ENCODE measurements around the gene RAF1.

RAF1 gene

DNA sequence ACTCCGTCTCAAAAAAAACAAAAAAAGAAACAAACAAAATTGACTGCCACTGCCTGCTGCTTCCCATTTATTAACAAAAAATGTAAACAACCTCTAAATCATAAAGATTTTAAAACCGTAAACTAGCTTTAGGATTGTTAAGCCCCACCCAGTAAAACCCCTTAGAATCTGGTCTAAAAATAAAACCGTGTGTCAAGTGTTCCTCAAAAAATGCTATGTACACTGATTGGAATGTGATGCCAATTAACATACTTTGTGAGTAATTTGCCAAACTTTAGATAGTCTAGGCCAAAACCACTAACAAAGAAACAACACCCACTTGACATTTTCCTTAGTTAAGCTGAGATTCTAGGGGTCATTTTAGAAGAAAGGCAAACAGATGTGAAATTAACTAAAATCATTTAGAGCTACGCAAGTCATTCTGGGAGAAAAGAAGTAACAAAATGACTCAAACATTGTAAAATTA lies 5.3 kb downstream of the RAF1 start:
- in situ Hi-C loops (cut with HindIII; ENCODE audit: low sequenced_read_pairs), result loop anchor here (5.0 kb wide), 1 partner anchor 51 kb away; no protein-coding TSS in a partner anchor
- DNase-seq (ENCODE audit: low read depth), result peak; percentile 89
- TF ChIP-seq, protein P1, sequence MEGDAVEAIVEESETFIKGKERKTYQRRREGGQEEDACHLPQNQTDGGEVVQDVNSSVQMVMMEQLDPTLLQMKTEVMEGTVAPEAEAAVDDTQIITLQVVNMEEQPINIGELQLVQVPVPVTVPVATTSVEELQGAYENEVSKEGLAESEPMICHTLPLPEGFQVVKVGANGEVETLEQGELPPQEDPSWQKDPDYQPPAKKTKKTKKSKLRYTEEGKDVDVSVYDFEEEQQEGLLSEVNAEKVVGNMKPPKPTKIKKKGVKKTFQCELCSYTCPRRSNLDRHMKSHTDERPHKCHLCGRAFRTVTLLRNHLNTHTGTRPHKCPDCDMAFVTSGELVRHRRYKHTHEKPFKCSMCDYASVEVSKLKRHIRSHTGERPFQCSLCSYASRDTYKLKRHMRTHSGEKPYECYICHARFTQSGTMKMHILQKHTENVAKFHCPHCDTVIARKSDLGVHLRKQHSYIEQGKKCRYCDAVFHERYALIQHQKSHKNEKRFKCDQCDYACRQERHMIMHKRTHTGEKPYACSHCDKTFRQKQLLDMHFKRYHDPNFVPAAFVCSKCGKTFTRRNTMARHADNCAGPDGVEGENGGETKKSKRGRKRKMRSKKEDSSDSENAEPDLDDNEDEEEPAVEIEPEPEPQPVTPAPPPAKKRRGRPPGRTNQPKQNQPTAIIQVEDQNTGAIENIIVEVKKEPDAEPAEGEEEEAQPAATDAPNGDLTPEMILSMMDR (IDR thresholded peaks at IDR 0.05; ENCODE audit: low read depth, low read length, missing control alignments), result no peak
- no peak overlapping the region for H3K4me3 ChIP-seq (ENCODE audit: low read depth, low read length)

DNA sequence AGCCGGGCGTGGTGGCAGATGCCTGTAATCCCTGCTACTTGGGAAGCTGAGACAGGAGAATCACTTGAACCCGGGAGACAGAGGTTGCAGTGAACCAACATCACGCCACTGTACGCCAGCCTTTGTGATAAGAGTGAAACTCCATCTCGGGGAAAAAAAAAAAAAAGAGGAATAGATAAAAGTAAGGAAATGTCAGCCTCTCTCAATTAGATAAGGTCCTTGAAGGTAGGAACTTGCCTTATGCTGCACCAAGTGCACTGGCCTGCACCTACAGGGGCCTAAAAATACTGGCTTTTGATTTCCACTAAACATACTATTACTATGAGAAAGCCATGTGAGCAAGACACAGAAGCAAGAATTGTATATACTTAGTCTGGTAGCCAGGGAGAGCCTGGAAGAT lies 7.1 kb downstream of the RAF1 start:
- TF ChIP-seq, protein P1 (IDR thresholded peaks at IDR 0.05; ENCODE audit: low read depth, low read length, missing control alignments), result no peak
- in situ Hi-C loops (cut with HindIII; ENCODE audit: low sequenced_read_pairs), result loop anchor here (5.0 kb wide), 1 partner anchor 50 kb away; no protein-coding TSS in a partner anchor
- no peak for DNase-seq (ENCODE audit: low read depth)
- H3K4me3 ChIP-seq (ENCODE audit: low read depth, low read length), result no peak overlapping the region

DNA sequence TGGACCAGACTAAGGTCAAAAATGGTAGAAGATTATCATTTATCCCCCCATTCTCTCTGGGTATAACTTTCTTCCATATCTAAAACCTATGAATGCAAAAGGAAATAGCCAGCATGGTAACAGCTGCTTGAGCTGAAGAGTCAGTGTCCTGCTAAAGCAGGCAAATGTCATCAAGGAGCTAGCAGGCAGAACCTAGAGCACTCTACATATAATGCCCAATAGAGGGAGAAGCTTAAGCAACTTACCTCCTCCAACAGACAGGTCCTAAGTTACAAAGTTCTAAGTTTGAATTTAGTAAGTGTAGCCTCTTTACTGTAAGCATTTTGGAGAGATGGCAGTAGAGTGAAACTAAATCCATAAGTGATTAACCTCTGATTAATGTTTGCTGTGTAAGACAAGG lies 7.7 kb downstream of the RAF1 start:
- TF ChIP-seq, protein P1 (IDR thresholded peaks at IDR 0.05; ENCODE audit: low read depth, low read length, missing control alignments), result no peak
- DNase-seq (ENCODE audit: low read depth), result no peak

DNA sequence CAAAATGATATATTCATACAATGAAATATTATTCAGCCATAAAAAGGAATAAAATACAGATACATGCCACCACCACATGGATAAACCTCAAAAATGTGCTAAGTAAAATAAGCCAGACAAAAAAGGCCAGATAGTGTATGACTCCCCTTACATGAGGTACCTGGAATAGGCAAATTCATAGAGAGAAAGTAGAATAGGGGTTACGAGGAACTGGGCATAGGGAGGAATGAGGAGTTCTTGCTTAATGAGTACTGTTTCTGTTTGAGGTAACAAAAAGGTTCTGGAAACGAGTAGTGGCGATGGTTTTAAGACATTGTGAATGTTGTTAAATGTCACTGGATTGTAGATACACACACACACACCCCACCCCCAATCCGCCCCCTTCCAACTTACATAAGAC lies 8.2 kb downstream of the RAF1 start:
- DNase-seq (ENCODE audit: low read depth), result no peak
- in situ Hi-C loops (cut with HindIII; ENCODE audit: low sequenced_read_pairs), result loop anchor here (5.0 kb wide), 1 partner anchor 48 kb away; no protein-coding TSS in a partner anchor

More for the DNA sequence above, 7.7 kb downstream of the RAF1 start:
- in situ Hi-C loops (cut with HindIII; ENCODE audit: low sequenced_read_pairs), result loop anchor here (5.0 kb wide), 1 partner anchor 49 kb away; no protein-coding TSS in a partner anchor
- no peak overlapping the region for H3K4me3 ChIP-seq (ENCODE audit: low read depth, low read length)

DNA sequence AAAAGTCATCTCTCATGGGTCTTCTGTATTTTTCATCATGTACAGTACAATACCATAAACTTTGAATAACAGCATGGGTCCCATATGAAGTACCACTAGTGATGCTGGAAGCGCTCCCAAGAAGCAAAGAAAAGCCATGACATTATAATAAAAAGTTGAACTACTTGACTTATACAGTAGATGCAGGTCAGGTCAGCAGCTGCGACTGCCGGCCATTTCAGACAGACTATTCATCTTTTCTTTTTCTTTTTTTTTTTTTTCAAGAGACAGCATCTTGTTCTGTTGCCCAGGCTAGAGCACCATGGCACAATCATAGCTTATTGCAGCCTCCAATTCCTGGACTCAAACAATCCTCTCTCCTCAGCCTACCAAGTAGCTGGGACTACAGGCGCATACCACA lies 10.2 kb downstream of the RAF1 start:
- TF ChIP-seq, protein P1 (IDR thresholded peaks at IDR 0.05; ENCODE audit: low read depth, low read length, missing control alignments), result no peak
- in situ Hi-C loops (cut with HindIII; ENCODE audit: low sequenced_read_pairs), result no loop called here
- H3K4me3 ChIP-seq (ENCODE audit: low read depth, low read length), result no peak overlapping the region
- DNase-seq (ENCODE audit: low read depth), result no peak

More for the DNA sequence above, 8.2 kb downstream of the RAF1 start:
- no peak overlapping the region for H3K4me3 ChIP-seq (ENCODE audit: low read depth, low read length)
- TF ChIP-seq, protein P1 (IDR thresholded peaks at IDR 0.05; ENCODE audit: low read depth, low read length, missing control alignments), result no peak

DNA sequence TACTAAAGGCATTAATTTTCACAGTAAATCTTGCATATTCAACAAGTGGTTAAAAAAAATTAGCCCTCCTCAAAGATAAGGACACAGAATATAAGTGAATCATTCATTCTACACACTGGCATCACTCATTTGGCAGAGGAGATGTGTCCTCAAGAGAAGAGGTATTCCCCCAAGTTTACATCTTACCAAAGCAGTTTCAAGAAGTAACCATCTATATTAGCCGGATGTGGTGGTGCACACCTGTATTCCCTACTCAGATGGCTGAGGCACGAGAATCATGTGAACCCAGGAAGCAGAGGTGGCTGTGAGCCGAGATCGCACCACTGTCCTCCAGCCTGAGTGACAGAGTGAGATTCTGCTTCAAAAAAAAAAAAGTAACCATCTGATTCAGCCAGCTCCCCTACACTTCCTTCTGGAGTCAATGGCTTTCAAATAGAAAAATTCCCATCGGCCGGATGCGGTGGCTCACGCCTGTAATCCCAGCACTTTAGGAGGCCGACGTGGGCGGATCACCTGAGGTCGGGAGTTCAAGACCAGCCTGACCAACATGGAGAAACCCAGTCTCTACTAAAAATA lies 15.4 kb downstream of the RAF1 start:
- TF ChIP-seq, protein P1 (IDR thresholded peaks at IDR 0.05; ENCODE audit: low read depth, low read length, missing control alignments), result no peak
- H3K4me3 ChIP-seq (ENCODE audit: low read depth, low read length), result no peak overlapping the region
- no peak for DNase-seq (ENCODE audit: low read depth)
- in situ Hi-C loops (cut with HindIII; ENCODE audit: low sequenced_read_pairs), result no loop called here
